GM12892 (cell line): Measurements from ENCODE around the gene FGFBP1.

Source experiments
- POLR2A ChIP-seq: IDR thresholded peaks from 2 replicates; pipeline ENCODE4 v1.6.1; 2011; ENCODE audit warnings: low read depth, low read length, control low read depth
- POLR2AphosphoS5 ChIP-seq: IDR thresholded peaks from 2 replicates; pipeline ENCODE4 v1.6.1; 2011; ENCODE audit warnings: low read depth, low read length, control low read depth
- TAF1 ChIP-seq: IDR thresholded peaks from 2 replicates; pipeline ENCODE4 v1.6.1; 2011; ENCODE audit warnings: low read depth, mild to moderate bottlenecking, control low read depth, low read length, borderline replicate concordance

DNA sequence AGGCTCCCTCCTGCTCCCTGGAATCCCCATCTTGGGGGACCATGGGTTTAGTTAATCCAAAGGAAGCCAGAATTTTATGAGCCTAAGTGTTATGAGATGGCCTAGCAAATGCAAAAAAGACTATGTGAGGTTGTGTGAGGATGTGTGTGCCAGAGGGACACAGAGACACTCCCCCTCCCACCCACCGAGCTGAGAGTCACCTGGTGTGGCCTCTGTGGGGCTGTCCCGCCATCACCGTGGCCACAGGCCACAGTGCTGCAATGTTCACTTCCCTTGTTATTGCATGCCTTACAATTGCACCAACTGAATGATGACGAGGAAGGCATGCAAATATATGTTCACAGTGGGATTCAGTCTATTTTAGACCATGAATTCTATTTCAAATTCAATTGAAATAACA is 25.0 kb upstream of the FGFBP1 start:
- TF ChIP-seq POLR2AphosphoS5 (no peak), POLR2A (no peak), TAF1 (no peak)
